Activated CD8-positive, alpha-beta T cell treated with anti-CD3 and anti-CD28 coated beads for 36 hours (primary cell): Measurements from ENCODE around the gene PRXL2B. TPM values are rescaled to one million over a fixed set of nuclear protein-coding genes. Genes with fewer than 3 reads are reported as not detected.

ENCODE experiments used
- ATAC-seq: fragments of 200-7000 bp; cut with Tn5 transposase; one replicate; pipeline ENCODE4 v1.10.0; 2021; ENCODE audit warnings: mild to moderate bottlenecking, moderate library complexity
- CTCF ChIA-PET: fragments of 350-600 bp; sonication (Branson Sonifier 250); formaldehyde crosslinking; loops from one replicate; lab custom pipeline; 2021; ENCODE audit warnings: antibody characterized with exemption; lab: Charles Lee
- POLR2A ChIA-PET: fragments of 350-600 bp; sonication (Branson Sonifier 250); formaldehyde crosslinking; loops from one replicate; lab custom pipeline; 2021; ENCODE audit warnings: antibody characterized with exemption; lab: Charles Lee
- DNase-seq: peaks from one replicate; pipeline ENCODE4 v3.0.0-alpha.2; 2020
- H3K27ac Mint-ChIP-seq: one replicate; pipeline ENCODE4 v1.8.0; 2021; ENCODE audit warnings: mild to moderate bottlenecking, mixed read lengths
- H3K27me3 Mint-ChIP-seq: one replicate; pipeline ENCODE4 v1.8.0; 2021; ENCODE audit warnings: mixed read lengths
- H3K36me3 Mint-ChIP-seq: one replicate; pipeline ENCODE4 v1.8.0; 2021; ENCODE audit warnings: low read depth, mixed read lengths
- H3K4me1 Mint-ChIP-seq: one replicate; pipeline ENCODE4 v1.8.0; 2021; ENCODE audit warnings: low read depth, mixed read lengths
- H3K4me3 Mint-ChIP-seq: one replicate; pipeline ENCODE4 v1.8.0; 2021; ENCODE audit warnings: mild to moderate bottlenecking, moderate library complexity, mixed read lengths
- H3K9me3 Mint-ChIP-seq: one replicate; pipeline ENCODE4 v1.8.0; 2021; ENCODE audit warnings: mixed read lengths
- CTCF ChIP-seq: fragments of 200-600 bp; IDR thresholded peaks from one replicate; pipeline ENCODE4 v1.8.0; 2022; ENCODE audit warnings: antibody characterized with exemption, mild to moderate bottlenecking
- intact Hi-C: fragments of 100-400 bp; cut with micrococcal nuclease; formaldehyde crosslinking; loops from one replicate; pipeline ENCODE4 v1.10.0; 2022
- total RNA-seq, 2 experiments: library from RNA; stranded (reverse); gene quantifications; one replicate each; pipeline ENCODE4 v1.2.3, GENCODE V29; 2021

Gene PRXL2B
- total RNA-seq, 2 experiments from 2014 or later = 39.1 to 43.6 TPM

GRCh38 chr1:2587071-2587859, 688 bp downstream of the PRXL2B start:
- peak overlapping the region; percentile 42 for H3K27ac Mint-ChIP-seq
- intact Hi-C loops = loop anchor here (5.0 to 10.0 kb wide), 2 partner anchors 40 to 58 kb away; no protein-coding TSS in a partner anchor
- H3K4me1 Mint-ChIP-seq = peaks cover 28% of the 10 kb centered on the region
- ATAC-seq (no peak), DNase-seq (peak; percentile 54)
- peaks cover 2% of the 10 kb centered on the region for H3K9me3 Mint-ChIP-seq
- peak overlapping the region; percentile 83 for H3K4me3 Mint-ChIP-seq
- POLR2A ChIA-PET = interaction anchor here (5.2 to 6.2 kb wide), 3 partner anchors 24 to 39 kb away, joined by 39 to 100 read pairs (median 43); partner anchors contain the start of gene TNFRSF14
- H3K27me3 Mint-ChIP-seq = no peaks in the 10 kb centered on the region
- peaks cover 22% of the 10 kb centered on the region for H3K36me3 Mint-ChIP-seq
- CTCF ChIA-PET = interaction anchor here (0.7 to 1.0 kb wide), 3 partner anchors 9 to 393 kb away, joined by 3 read pairs; partner anchors contain the start of gene FAAP20
- TF ChIP-seq CTCF = no peak

- POLR2A ChIA-PET = interaction anchor here (5.2 to 6.2 kb wide), 3 partner anchors 25 to 40 kb away, joined by 39 to 100 read pairs (median 43); partner anchors contain the start of gene TNFRSF14
- Mint-ChIP-seq H3K36me3 (peaks cover 20% of the 10 kb centered on the region), H3K4me1 (peaks cover 21% of the 10 kb centered on the region), H3K9me3 (no peaks in the 10 kb centered on the region), H3K27ac (no peak overlapping the region), H3K4me3 (peak overlapping the region; percentile 83), H3K27me3 (no peaks in the 10 kb centered on the region)
- intact Hi-C loops = loop anchor here (5.0 to 10.0 kb wide), 2 partner anchors 41 to 57 kb away; no protein-coding TSS in a partner anchor
- DNase-seq = no peak
- no peak for TF ChIP-seq CTCF
- CTCF ChIA-PET = interaction anchor here (1.0 kb wide), 1 partner anchor 10 kb away, joined by 3 read pairs; no protein-coding TSS in a partner anchor
- ATAC-seq = no peak
Observed at GRCh38 chr1:2587860-2588571, 1.4 kb downstream of the PRXL2B start.

GRCh38 chr1:2588661-2589430, 2.3 kb downstream of the PRXL2B start:
- Mint-ChIP-seq H3K27ac (no peak overlapping the region), H3K4me1 (peaks cover 13% of the 10 kb centered on the region), H3K9me3 (no peaks in the 10 kb centered on the region), H3K36me3 (peaks cover 16% of the 10 kb centered on the region), H3K27me3 (no peaks in the 10 kb centered on the region), H3K4me3 (peak overlapping the region; percentile 33)
- POLR2A ChIA-PET = no interaction called here
- intact Hi-C loops = loop anchor here (5.0 to 10.0 kb wide), 2 partner anchors 42 to 56 kb away; no protein-coding TSS in a partner anchor
- DNase-seq = no peak
- no peak for ATAC-seq
- no peak for TF ChIP-seq CTCF
- CTCF ChIA-PET = no interaction called here

- no peak for DNase-seq
- CTCF ChIA-PET = no interaction called here
- H3K36me3 Mint-ChIP-seq = peaks cover 8% of the 10 kb centered on the region
- POLR2A ChIA-PET = interaction anchor here (1.3 to 1.4 kb wide), 2 partner anchors 17 to 34 kb away, joined by 3 read pairs; partner anchors contain the start of gene TNFRSF14
- no peaks in the 10 kb centered on the region for H3K27me3 Mint-ChIP-seq
- H3K9me3 Mint-ChIP-seq = no peaks in the 10 kb centered on the region
- intact Hi-C loops = loop anchor here (5.0 to 10.0 kb wide), 2 partner anchors 42 to 55 kb away; no protein-coding TSS in a partner anchor
- no peak for TF ChIP-seq CTCF
- no peak overlapping the region for H3K4me3 Mint-ChIP-seq
- no peak for ATAC-seq
- peaks cover 5% of the 10 kb centered on the region for H3K4me1 Mint-ChIP-seq
- H3K27ac Mint-ChIP-seq = no peak overlapping the region
Observed at GRCh38 chr1:2589431-2590232, 3.1 kb downstream of the PRXL2B start.
